H1 (cell line): Measurements from ENCODE around the gene SPRYD4. TPM values are rescaled to one million over a fixed set of nuclear protein-coding genes. Genes with fewer than 3 reads are reported as not detected.

Source experiments
- ATF2 ChIP-seq: IDR thresholded peaks from 2 replicates; pipeline ENCODE4 v1.6.1; 2012; ENCODE audit warnings: low read length, inconsistent platforms
- CEBPB ChIP-seq: IDR thresholded peaks from 2 replicates; pipeline ENCODE4 v1.6.1; 2012; ENCODE audit warnings: low read depth, low read length
- CTCF ChIP-seq, 3 experiments: IDR thresholded peaks; 1 replicate in 2 of 3; 2 replicates in 1 of 3; pipeline versions ENCODE4 v1.5.1 to v1.6.1; 2011; ENCODE audit warnings: low read length in 3 of 3, mild to moderate bottlenecking in 3 of 3, inconsistent platforms in 2 of 3, low read depth in 1 of 3, moderate library complexity in 1 of 3; ENCODE audit not compliant: insufficient read depth in 1 of 3; ENCODE audit errors: control extremely low read depth in 1 of 3
- GABPA ChIP-seq: IDR thresholded peaks from 2 replicates; pipeline ENCODE4 v1.6.1; 2011; ENCODE audit warnings: mild to moderate bottlenecking, low read length, moderate library complexity, borderline replicate concordance; ENCODE audit not compliant: insufficient read depth
- KDM4A ChIP-seq: IDR thresholded peaks from one replicate; pipeline ENCODE4 v1.7.1; 2012; ENCODE audit warnings: low read depth, mild to moderate bottlenecking, moderate library complexity, low read length, inconsistent platforms; ENCODE audit not compliant: severe bottlenecking
- RNF2 ChIP-seq: fragments of 200-900, 300-1000 bp; sonication (generic); IDR thresholded peaks from 2 replicates; pipeline ENCODE4 v1.7.1; 2016; ENCODE audit warnings: borderline replicate concordance, low read depth, mild to moderate bottlenecking, antibody characterized with exemption, low read length; ENCODE audit not compliant: poor library complexity, severe bottlenecking; ENCODE audit errors: missing control alignments
- SIRT6 ChIP-seq: IDR thresholded peaks from one replicate; pipeline ENCODE4 v1.7.1; 2012; ENCODE audit warnings: low read length, inconsistent platforms
- TAF1 ChIP-seq: IDR thresholded peaks from 2 replicates; pipeline ENCODE4 v1.6.1; 2011; ENCODE audit warnings: mild to moderate bottlenecking, low read depth, low read length
- polyA plus RNA-seq, 7 experiments: library from polyadenylated mRNA; depleted of rRNA in 3 of 7; stranded (reverse) in 5 of 7; unstranded in 2 of 7; fragments of >200 nt in 5 of 7; fragments of 200-250 nt in 2 of 7; gene quantifications; 1 replicate in 5 of 7; 2 replicates in 1 of 7; 4 replicates in 1 of 7; pipeline versions ENCODE4 v1.2.1 to v1.2.3, GENCODE V29; 2011 to 2013; ENCODE audit warnings: missing spikeins in 2 of 7, mixed read lengths in 2 of 7
- total RNA-seq: library from RNA; stranded (reverse); fragmentation: NEBNext Ultra II Directional; extraction: Animal tissue kit (Norgen Biotek cat#: 25700); gene quantifications from 2 replicates; pipeline ENCODE4 v1.2.1, GENCODE V29; 2021

Gene SPRYD4
- total and polyA plus RNA-seq, 2 of the 8 experiments (the other 6 are each of a cell fraction or from before 2014, with no cell fraction given) = 4.3 to 5.3 TPM

GRCh38 chr12:56448860-56449621 lies 19.3 kb upstream of the SPRYD4 start, which contains the start of gene TIMELESS (continued):
- TF ChIP-seq ATF2 = no peak; the same call in 1 of the 2 replicates
- TF ChIP-seq CEBPB = no peak
- no peak for TF ChIP-seq CTCF (IDR thresholded peaks at IDR 0.05; ENCODE audit: control extremely low read depth in 1 of 3, insufficient read depth in 1 of 3, low read depth in 1 of 3, low read length in 3 of 3)
- TF ChIP-seq SIRT6 = no peak
- TF ChIP-seq TAF1 = peak; percentile 89
- TF ChIP-seq RNF2 = no peak
- no peak for TF ChIP-seq GABPA
- peak; percentile 31 for TF ChIP-seq KDM4A
